HG02798 (cell line): ENCODE data around the gene ACTR3C.
A peak's percentile ranks its signal among the peaks of the same experiment; 100 is the strongest.

ENCODE experiments used
- ATAC-seq: cut with Tn5 transposase; IDR thresholded peaks from one replicate; pipeline ENCODE4 v1.9.1; 2021; ENCODE audit warnings: mild to moderate bottlenecking; ENCODE audit not compliant: unreplicated experiment, poor library complexity

ACTR3C gene

DNA sequence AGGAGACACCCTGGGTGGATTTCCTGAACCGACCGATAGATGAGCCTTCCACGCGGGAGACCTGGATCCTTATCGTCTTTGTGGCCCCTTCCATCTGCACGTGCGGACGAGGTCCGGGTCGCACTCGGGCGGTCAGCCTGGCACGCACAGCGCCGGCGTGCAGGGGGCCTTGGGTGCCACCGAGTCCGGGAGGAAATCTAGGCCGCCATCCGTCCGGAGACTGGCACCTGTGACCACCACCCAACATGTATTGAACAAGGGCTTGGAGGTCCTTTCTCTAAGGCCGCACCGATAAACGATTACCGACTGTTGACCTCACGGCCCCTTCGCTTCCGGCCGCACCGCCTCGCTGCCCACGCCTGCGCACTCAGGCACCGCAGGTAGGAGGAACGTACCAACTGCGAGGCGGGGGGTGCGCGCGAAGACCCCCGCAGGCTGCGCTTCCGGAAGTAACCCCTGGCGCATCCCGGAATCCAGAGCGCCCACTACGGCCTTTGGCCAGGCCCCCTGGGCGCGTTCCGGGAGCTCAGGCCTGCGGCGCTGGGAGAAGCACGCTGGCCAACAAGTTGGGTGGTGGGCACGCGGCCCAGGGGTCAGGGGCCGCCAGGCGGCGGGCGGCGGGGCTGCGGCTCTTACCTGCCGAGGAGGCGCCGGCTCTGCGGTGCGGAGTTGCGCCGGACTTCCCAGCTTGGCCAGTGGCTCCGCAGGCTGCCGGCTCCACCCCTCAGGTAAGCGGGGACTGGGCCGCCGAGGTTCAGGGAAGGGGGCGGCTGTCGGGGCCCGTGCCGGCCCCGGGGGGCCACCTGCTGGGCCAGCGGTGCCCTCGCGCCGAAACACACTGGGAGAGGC is at the start of gene ACTR3C, which contains the start of gene LRRC61:
Gene ACTR3C (minus strand): TSS at position 713 of the 849 bp plus-strand sequence. CDS start 28,249 bp downstream, outside the sequence.
Gene LRRC61 (plus strand): TSS at position 523 of the 849 bp plus-strand sequence. CDS start 13,507 bp downstream, outside the sequence.
- peak; percentile 67 for ATAC-seq

DNA sequence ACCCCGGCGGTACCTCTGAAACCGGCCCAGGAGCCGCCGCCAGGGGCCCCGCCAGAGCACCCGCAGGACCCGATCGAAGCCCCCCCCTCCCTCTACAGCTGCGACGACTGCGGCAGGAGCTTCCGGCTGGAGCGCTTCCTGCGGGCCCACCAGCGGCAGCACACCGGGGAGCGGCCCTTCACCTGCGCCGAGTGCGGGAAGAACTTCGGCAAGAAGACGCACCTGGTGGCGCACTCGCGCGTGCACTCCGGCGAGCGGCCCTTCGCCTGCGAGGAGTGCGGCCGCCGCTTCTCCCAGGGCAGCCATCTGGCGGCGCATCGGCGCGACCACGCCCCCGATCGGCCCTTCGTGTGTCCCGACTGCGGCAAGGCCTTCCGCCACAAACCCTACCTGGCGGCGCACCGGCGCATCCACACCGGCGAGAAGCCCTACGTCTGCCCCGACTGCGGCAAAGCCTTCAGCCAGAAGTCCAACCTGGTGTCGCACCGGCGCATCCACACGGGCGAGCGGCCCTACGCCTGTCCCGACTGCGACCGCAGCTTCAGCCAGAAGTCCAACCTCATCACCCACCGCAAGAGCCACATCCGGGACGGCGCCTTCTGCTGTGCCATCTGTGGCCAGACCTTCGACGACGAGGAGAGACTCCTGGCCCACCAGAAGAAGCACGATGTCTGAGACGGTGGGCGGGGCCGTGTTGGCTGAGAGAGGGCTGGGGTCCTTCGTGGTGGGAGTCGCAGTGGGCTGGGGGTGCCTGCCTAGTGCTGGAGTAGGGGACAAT is 49.1 kb upstream of the ACTR3C start:
- ATAC-seq, result no peak

DNA sequence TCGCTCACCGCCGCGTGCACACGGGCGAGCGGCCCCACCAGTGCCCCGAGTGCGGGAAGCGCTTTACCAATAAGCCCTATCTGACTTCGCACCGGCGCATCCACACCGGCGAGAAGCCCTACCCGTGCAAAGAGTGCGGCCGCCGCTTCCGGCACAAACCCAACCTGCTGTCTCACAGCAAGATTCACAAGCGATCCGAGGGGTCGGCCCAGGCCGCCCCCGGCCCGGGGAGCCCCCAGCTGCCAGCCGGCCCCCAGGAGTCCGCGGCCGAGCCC is 48.6 kb upstream of the ACTR3C start:
- ATAC-seq, result no peak

DNA sequence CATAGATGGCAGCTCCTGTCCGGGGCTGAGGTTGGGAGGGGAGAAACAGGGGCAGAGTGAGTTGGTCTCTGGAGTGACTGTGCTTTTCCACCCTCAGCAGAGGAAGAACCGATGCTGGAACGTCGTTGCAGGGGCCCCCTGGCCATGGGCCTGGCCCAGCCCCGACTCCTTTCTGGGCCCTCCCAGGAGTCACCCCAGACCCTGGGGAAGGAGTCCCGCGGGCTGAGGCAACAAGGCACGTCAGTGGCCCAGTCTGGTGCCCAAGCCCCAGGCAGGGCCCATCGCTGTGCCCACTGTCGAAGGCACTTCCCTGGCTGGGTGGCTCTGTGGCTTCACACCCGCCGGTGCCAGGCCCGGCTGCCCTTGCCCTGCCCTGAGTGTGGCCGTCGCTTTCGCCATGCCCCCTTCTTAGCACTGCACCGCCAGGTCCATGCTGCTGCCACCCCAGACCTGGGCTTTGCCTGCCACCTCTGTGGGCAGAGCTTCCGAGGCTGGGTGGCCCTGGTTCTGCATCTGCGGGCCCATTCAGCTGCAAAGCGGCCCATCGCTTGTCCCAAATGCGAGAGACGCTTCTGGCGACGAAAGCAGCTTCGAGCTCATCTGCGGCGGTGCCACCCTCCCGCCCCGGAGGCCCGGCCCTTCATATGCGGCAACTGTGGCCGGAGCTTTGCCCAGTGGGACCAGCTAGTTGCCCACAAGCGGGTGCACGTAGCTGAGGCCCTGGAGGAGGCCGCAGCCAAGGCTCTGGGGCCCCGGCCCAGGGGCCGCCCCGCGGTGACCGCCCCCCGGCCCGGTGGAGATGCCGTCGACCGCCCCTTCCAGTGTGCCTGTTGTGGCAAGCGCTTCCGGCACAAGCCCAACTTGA is 48.0 kb upstream of the ACTR3C start:
- ATAC-seq, result no peak

DNA sequence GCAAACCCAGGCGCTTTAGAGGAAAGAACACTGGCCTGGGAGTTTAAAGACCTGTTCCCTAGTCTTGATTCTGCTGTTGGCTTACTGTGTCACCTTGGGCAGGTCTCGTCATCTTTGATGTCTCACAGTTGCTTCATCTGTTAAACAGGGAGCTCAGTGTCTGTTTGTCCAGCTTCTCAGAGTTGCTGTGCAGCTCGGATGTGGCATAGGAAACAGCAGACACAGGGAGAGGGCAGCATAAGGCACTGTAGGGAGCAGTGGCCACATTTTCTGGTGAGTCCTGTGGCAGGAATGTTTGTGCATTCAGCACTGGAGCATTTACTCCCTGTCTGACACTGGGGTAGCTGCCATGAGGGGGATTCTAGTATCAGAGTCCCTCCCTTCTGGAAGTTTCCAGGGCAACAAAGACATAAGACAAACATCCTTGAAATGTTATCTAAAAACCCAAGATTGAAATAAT is 47.3 kb upstream of the ACTR3C start:
- ATAC-seq, result no peak

DNA sequence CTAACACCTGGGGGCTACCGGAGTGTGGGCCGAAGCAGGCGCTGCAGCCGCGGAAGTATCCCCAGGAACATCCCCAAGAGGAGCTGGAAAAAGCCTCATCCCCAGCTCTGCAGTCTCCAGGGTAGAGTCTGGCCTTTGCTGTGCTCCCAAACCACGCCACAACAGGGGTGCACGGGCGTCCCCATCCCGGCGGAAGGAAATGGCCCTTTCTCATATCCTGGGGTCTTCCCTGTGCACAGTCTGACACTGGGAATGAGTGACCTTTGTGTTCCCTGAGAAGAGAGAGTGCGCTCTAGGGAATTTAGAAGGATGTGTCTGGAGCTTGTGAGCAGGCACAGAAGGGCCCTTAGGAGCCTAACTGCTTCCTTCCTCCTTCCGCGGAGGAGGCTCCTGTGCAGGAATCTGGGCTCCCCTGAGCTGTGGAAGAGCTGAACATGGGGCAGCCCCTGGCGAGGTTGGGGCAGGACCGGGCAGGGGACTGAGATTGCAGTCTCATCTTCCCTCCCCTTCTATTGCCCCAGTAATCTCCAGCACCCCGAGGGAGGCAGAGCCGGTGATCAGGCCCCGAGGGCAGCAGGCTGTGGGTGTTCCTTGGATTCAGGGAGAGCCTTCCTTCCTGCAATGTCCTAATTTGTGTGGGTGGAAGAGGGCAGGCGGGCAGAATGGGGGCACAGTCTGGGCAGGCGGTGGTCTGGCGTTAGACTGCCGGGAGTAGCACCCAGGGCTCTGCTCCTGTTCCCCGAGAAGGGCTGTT is 46.6 kb upstream of the ACTR3C start:
- ATAC-seq, result no peak

DNA sequence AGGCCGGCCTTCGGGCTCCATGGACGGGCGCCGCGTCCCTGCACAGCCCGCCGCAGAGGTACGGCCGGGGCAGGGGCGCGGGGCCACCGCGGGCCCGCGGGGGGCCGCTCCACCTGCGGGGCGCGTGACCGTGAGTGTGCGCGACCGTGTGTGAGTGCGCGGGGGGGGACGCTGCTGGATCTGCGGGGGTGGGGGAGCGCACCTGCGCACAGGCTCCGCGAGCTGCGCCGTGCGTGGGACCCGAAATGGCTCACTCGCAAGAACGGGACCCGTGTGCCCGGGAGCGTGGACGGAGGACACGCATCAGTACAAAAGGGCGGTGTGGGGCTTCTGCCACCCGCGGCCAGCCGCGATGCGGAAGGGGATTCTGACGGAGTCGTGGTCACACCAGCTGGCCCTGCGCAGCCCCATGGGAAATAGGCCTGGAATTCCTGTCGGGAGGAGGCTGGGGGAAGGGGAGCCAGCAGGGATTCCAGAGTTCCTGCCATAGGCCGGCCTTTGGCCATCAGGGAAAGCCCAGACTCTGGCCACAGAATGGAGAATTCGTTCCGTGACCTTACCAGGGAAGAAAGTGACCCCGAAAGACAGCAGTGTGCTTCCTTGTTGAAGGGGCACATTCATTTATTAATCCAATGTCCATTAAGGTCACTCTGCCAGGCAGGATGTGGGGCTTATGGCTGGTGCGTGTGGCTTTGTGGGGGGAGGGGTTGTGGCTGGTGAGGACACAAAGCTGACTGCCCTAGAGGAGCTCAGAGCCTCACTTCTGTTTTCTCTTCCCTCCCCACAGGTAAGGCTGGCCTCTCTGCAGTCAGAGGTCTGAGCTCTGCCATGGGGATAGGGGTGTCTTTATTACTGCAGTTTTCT is 45.8 kb upstream of the ACTR3C start:
- ATAC-seq, result peak; percentile 40

DNA sequence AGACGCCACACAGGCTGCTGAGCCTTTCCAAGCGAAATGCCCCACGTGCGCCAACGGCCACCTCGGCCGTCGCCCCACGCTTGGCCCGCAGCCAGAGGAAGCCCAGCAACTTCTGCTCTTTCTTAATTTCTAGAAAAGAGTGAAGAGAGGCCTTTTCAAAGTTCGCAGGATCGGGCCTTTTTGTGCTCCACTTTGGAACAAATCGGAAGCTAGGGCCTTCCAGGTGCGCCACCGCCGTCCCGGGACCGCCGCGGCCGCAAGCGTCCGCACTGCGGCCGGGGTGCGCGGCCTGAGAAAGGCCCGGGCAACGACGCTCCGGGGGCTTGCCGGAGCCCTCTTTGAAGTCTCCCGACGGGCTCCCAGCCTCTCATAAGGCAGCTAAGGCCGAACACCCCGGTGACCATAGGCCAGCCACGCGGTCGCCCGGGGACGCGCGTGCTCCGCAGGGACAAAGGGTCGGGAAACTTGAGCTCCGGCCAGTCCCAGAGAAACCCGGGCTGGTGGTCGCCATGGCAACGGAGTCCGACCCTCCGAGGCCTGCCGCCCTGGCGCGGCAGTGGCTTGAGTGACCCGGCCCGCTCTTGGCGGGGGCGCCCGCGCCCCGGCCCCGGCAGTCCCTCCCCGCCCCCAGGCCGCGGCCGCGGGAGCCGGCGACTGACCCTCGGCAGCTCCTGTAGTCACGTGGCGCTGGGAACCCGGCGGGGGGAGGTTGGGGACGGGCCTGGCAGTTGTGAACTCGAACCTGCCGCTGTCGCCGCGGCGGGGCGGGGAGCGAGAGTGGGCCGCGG is 44.9 kb upstream of the ACTR3C start, which contains the start of gene REPIN1:
Gene REPIN1 (plus strand): TSS at position 727 of the 788 bp plus-strand sequence. CDS start 890 bp downstream, outside the sequence.
- ATAC-seq, result peak; percentile 68

DNA sequence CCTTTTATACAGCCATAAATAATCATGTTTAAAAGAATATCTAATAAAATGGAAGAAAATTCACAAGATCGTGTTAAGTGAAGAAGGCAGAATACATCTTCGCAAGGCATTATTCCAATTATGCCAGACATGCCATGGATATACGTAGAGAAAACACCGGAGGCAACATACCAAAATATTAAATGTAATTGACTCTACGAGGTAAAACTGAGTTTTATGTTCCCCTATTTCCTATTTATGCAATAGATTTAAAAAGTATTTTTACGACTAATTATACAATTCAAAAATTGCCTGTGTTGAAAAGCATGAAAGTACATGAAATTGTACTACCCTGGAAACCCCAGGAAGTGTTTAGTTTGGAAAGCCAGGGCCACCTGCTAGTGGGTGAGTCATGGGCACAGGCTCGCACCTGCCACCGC is 44.3 kb upstream of the ACTR3C start:
- ATAC-seq, result no peak

DNA sequence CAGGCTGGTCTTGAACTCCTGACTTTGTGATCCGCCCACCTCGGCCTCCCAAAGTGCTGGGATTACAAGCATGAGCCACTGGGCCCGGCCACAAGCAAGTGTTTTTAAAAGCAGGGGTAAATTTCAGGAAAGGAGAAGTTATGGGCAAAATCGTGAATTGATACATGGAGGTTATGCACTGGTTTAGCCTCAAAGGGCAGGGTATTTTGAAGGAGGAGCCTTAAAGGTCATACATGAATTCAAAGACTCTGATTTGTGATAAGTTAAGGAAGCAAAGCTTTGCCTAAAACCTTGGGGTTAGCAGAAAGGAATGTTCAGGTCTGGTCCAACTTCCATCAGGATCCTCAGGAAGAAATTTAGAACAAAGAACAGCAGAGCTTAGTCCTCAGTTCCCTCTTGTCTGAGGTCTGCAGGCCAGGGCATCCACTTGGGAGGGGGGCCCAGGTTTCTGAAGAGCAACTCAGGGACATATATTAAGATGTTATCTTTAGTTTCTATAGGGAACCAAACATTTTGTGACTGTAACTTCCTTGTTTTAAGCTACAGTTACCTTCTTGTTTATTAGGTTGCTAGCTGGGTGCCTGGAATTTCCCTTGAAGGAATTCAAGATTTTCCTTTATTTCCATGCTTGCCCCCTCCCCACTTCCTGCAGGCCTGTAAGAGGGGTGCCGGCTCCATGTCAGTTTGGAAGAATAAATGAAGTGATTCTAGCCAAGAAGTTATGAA is 42.5 kb upstream of the ACTR3C start:
- no peak for ATAC-seq

DNA sequence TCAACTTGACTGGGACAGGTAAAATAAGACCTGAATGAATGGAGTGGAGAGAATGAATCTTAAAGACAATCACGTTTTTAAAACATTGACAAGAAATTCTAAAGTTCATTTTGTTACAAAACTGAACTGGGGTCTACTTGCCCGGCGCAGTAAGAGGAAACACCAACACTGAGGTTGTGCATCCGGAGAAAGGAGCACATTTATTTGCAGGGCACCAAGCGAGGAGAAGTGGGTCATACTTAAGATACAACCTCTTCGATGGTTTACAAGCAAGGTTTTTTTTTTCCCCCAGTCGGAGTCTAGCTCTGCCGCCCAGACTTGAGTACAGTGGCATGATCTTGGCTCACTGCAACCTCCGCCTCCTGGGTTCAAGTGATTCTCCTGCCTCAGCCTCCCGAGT is 41.8 kb upstream of the ACTR3C start:
- ATAC-seq, result no peak

DNA sequence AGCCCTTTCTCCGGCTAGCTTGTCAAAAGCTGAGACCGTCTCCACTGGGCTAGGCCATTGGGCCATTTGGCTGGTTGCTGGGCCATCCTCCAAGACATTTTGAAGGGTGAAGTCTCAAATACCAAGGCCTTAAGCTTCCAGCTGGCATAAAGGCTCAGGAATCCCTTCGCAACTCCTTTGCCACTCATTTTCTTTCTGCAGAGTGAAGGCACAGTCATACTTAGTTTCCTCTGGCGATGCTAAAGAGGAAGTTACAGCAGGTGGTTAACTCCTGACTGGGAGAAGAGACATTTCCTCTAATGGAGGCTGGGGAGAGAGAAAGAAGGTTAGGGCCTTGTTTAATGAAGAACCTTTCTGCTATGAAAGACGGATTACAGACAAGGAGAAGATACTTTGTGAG is 40.5 kb upstream of the ACTR3C start:
- no peak for ATAC-seq

DNA sequence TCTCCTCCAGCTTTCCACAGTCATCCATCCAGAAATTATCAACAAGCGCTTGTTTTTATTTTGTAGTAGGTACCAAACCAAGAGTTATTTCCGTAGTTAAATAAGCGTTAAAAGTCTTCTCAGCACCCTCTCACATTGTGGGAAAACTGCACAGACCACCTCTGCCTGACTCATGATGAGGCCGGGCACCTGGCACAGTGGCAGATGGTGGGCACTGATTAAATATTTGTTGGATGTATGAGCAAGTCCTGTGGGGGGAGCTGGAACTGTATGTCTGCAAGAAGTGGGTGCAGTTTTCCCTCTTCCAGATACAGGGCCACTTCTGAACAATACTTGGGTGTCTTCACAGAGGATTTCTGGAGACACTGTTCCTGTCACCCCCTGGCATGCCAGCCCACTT is 40.0 kb upstream of the ACTR3C start:
- no peak for ATAC-seq

DNA sequence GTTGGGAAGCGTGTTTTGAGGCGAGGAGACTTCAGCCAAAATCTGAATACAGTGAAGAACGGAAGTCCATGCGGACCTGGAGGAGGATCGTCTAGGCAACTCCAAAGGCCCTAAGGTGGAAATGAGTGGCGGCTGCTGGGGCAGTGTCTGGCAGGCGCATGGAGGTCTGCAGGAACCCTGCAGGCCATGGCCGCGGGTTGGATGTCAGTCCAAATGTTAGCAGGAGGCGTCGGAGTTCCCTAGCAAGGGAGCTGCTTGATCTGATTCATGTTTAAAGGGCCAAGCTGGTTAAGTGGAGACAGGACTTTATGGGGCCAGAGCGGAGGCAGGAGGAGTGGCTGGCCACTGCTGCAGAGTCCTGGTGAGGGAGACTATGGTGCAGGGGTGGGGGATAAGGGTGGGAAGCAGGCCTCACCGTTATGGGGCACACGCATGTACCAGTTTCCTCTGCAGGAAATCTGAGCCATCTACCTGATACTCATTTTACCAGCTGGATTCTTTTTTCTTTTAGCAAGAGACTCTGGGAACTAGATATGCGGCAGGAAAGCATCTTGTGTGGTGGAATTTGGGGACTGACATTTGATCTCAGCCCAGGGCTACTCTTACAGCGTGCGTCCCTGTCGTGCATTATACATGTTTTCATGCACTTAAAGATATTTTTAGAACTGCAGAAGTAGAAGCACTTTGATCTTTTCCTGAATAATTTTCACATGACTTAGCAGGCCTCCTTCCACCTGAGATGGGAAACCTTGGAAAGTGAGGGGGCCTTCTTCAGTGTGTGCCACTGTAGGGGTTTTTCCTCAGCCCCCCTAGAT is 38.7 kb upstream of the ACTR3C start:
- no peak for ATAC-seq

DNA sequence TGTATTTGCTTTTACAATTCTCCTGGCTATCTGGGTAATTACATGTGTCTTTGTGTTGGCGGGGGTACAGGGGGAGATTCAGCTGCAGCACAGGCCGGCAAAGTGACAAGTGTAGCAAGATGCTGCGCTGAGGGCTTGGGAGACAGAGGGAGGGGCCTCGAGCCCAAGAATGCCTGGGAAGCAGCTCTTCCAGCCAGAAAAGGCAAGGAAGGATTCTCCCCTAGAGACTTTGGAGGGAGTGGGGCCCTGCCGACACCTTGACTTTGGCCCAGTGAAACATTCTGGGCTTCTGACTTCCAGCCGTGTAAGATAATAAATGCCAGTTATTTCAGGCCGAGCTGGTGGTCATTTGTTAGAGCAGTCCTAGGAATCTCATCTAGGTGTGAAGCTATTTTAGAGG is 38.1 kb upstream of the ACTR3C start:
- ATAC-seq, result no peak

DNA sequence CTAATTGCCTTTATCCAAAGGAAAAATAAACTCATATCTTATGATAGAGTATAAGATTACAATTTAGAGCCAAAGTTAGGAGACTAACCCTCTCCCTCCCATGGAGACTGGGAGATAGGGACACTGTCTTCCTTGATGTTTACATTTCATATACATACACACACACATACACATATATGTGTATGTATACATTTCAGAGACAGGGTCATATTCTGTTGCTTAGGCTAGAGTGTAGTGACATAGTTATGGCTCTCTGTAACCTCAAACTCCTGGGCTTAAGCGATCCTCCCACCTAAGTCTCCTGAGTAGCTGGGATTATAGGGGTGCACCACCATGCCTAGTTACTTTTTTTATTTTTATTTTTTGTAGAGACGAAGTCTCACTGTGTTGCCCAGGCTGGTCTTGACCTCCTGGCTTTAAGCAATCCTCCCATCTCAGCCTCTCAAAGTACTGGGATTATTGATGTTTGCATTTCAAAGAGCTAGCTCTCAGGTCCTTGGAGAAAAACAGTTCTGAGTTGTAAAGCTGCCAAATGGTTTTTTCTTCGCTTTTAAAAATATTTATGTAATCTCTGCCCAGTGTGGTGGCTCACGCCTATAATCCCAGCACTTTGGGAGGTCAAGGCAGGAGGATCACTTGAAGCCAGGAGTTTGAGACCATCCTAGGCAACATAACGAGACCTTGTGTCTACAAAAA is 37.2 kb upstream of the ACTR3C start:
- no peak for ATAC-seq
